Measurements from ENCODE around the gene PI3.

GRCh38 chr20:45179166-45179565, 4.5 kb downstream of the PI3 start:
- TF ChIP-seq CTCF (IDR thresholded peaks at IDR 0.05; ENCODE audit: borderline replicate concordance, extremely low read depth, low read length, poor library complexity, severe bottlenecking) (no peak), EZH2 (IDR thresholded peaks at IDR 0.05; ENCODE audit: borderline replicate concordance, low read depth, low read length, severe bottlenecking) (no peak)

Measured in DND-41 (cell line).